ENCODE results near the gene HNRNPH3. TPM values are rescaled to one million over a fixed set of nuclear protein-coding genes. Genes with fewer than 3 reads are reported as not detected.
A peak's percentile ranks its signal among the peaks of the same experiment; 100 is the strongest.

HNRNPH3 gene
- total RNA-seq, 1 experiment from 2014 or later = 244 TPM

DNA sequence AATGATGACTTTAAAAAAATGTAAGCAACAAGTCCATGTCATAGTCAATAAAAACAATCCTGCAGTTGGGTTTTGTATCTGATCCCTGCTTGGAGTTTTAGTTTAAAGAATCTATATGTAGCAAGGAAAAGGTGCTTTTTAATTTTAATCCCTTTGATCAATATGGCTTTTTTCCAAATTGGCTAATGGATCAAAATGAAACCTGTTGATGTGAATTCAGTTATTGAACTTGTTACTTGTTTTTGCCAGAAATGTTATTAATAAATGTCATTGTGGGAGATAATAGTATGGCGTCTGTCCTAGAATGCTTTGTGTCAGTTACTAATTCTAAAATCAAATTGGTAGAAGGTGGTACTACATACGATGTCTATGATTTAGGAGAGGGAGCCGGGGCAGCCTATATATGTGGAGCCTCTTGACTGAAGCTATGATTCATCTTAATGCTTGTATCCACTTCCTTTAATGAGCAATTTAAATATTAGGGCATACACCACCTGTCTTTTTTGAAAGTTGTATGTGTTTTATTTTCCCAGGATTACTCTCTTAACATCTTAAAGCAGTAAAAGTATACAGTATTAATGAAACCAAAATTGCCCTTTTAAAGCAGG lies 11.1 kb downstream of the HNRNPH3 start:
- Histone ChIP-seq H4K8ac (replicated peaks; ENCODE audit: insufficient read length, low read depth, low read length) (no peak overlapping the region), H2AFZ (ENCODE audit: low read length) (no peak overlapping the region), H3K14ac (ENCODE audit: insufficient read depth, low read length) (no peak overlapping the region), H3K9me3 (ENCODE audit: control insufficient read depth, low read depth, low read length) (no peaks in the 10 kb centered on the region), H2BK20ac (ENCODE audit: low read depth, low read length, poor library complexity, severe bottlenecking) (no peak overlapping the region), H4K20me1 (ENCODE audit: control insufficient read depth, insufficient read depth, insufficient read length) (no peaks in the 10 kb centered on the region), H3K79me1 (ENCODE audit: insufficient read depth, low read depth, low read length, poor library complexity, severe bottlenecking) (peaks cover 9% of the 10 kb centered on the region), H3K4me2 (ENCODE audit: insufficient read depth, insufficient read length, low read length) (no peak overlapping the region), H2BK120ac (ENCODE audit: low read depth, low read length, poor library complexity, severe bottlenecking) (no peak overlapping the region), H3K4me1 (ENCODE audit: insufficient read depth, low read length) (no peaks in the 10 kb centered on the region), H3K9ac (ENCODE audit: extremely low read depth, insufficient read length, low read length) (no peak overlapping the region), H3K79me2 (ENCODE audit: insufficient read depth, low read length) (peaks cover 4% of the 10 kb centered on the region; the same call in 1 of the 2 replicates), H2BK12ac (ENCODE audit: insufficient read length, low read depth, low read length) (no peak overlapping the region), H3T11ph (ENCODE audit: low read length) (no peak overlapping the region), H3K23me2 (ENCODE audit: insufficient read length, low read depth, low read length, poor library complexity, severe bottlenecking) (no peaks in the 10 kb centered on the region), H3K56ac (ENCODE audit: insufficient read length, low read depth, low read length) (no peak overlapping the region), H4K91ac (ENCODE audit: insufficient read length, low read depth, low read length) (no peak overlapping the region), H2AK5ac (ENCODE audit: insufficient read length, low read length) (no peak overlapping the region), H3K4ac (ENCODE audit: low read depth, low read length) (no peak overlapping the region), H3K27me3 (ENCODE audit: insufficient read depth, low read length) (no peaks in the 10 kb centered on the region), H3K27ac (ENCODE audit: insufficient read length, low read depth, low read length) (no peak overlapping the region), H3K18ac (ENCODE audit: insufficient read length, low read depth, low read length) (no peak overlapping the region), H2BK15ac (ENCODE audit: low read depth, low read length) (no peak overlapping the region), H2BK5ac (ENCODE audit: insufficient read length, low read length) (no peak overlapping the region), H3K23ac (ENCODE audit: insufficient read length, low read depth, low read length) (no peak overlapping the region), H4K5ac (ENCODE audit: insufficient read length, low read depth, low read length) (no peak overlapping the region)
- DNase-seq = no peak
- TF ChIP-seq, protein P1, sequence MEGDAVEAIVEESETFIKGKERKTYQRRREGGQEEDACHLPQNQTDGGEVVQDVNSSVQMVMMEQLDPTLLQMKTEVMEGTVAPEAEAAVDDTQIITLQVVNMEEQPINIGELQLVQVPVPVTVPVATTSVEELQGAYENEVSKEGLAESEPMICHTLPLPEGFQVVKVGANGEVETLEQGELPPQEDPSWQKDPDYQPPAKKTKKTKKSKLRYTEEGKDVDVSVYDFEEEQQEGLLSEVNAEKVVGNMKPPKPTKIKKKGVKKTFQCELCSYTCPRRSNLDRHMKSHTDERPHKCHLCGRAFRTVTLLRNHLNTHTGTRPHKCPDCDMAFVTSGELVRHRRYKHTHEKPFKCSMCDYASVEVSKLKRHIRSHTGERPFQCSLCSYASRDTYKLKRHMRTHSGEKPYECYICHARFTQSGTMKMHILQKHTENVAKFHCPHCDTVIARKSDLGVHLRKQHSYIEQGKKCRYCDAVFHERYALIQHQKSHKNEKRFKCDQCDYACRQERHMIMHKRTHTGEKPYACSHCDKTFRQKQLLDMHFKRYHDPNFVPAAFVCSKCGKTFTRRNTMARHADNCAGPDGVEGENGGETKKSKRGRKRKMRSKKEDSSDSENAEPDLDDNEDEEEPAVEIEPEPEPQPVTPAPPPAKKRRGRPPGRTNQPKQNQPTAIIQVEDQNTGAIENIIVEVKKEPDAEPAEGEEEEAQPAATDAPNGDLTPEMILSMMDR (conservative IDR thresholded peaks at IDR 0.05) = no peak
- whole genome bisulfite sequencing (ENCODE audit: extremely low coverage, insufficient read length, low lambda C conversion rate) = no CpG with 5 or more reads among the region's 3 CpGs
- no peaks in the 10 kb centered on the region for H3K27me3 Mint-ChIP-seq (ENCODE audit: low read depth)
- H3K4me3 Mint-ChIP-seq = no peak overlapping the region
- H3K4me1 Mint-ChIP-seq = no peaks in the 10 kb centered on the region
- peaks cover 43 to 77% (median 63%) of the 10 kb centered on the region in 3 experiments for H3K36me3 Mint-ChIP-seq (ENCODE audit: insufficient read depth in 1 of 3, low read depth in 3 of 3)
- peak overlapping the region in 1 of 3 experiments; percentile 56; a peak in 2 of 7 replicates for H3K27ac Mint-ChIP-seq
- H3K9me3 Mint-ChIP-seq = no peaks in the 10 kb centered on the region

Measured in H9 (cell line).